Esophagus mucosa (tissue), 1 donor: ENCODE measurements around the gene ARL2BP. TPM values are rescaled to one million over a fixed set of nuclear protein-coding genes. Genes with fewer than 3 reads are reported as not detected.
"Not testable (repeated sequence)": the region's sequence is repeated elsewhere in the genome, so short reads cannot be mapped to it uniquely, and the experiment has no call there.

ENCODE experiments used
- ATAC-seq: fragments of 200-7000 bp; cut with Tn5 transposase; one replicate; pipeline ENCODE4 v1.9.1; 2020
- total RNA-seq: library from RNA; stranded (reverse); gene quantifications from one replicate; pipeline ENCODE4 v1.2.4, GENCODE V29; 2023
- donor health status: DM: yes; HTN: yes; CAD: no.

ARL2BP gene
- 43.4 TPM for total RNA-seq

- peak; percentile 99 for ATAC-seq
Measured at GRCh38 chr16:57244767-57245471, at the start of gene ARL2BP. Gene ARL2BP, plus strand, starts transcription at chr16:57245259. Its CDS starts 109 bp downstream, at chr16:57245368.

- no peak for ATAC-seq
Measured at GRCh38 chr16:57196286-57196685, 48.8 kb upstream of the ARL2BP start.

GRCh38 chr16:57196753-57197152, 48.3 kb upstream of the ARL2BP start:
- no peak for ATAC-seq

- ATAC-seq, result not testable (repeated sequence)
Measured at GRCh38 chr16:57200321-57200720, 44.7 kb upstream of the ARL2BP start.

- not testable (repeated sequence) for ATAC-seq
Measured at GRCh38 chr16:57200926-57201325, 44.1 kb upstream of the ARL2BP start.

- ATAC-seq, result no peak
Measured at GRCh38 chr16:57202095-57202886, 42.8 kb upstream of the ARL2BP start.

GRCh38 chr16:57203451-57203850, 41.6 kb upstream of the ARL2BP start:
- ATAC-seq, result no peak

- no peak for ATAC-seq
Measured at GRCh38 chr16:57204675-57205074, 40.4 kb upstream of the ARL2BP start.

- ATAC-seq, result no peak
Measured at GRCh38 chr16:57208926-57209325, 36.1 kb upstream of the ARL2BP start.

GRCh38 chr16:57209780-57210179, 35.3 kb upstream of the ARL2BP start:
- ATAC-seq, result no peak

- peak; percentile 96 for ATAC-seq
Measured at GRCh38 chr16:57213462-57213861, 31.6 kb upstream of the ARL2BP start.

- no peak for ATAC-seq
Measured at GRCh38 chr16:57216968-57217367, 28.1 kb upstream of the ARL2BP start.

- ATAC-seq, result no peak
Measured at GRCh38 chr16:57223057-57223456, 22.0 kb upstream of the ARL2BP start.

GRCh38 chr16:57224651-57225335, 20.3 kb upstream of the ARL2BP start:
- no peak for ATAC-seq

GRCh38 chr16:57225978-57226377, 19.1 kb upstream of the ARL2BP start:
- ATAC-seq, result no peak

GRCh38 chr16:57226701-57227621, 18.1 kb upstream of the ARL2BP start:
- no peak for ATAC-seq

- no peak for ATAC-seq
Measured at GRCh38 chr16:57229079-57229478, 16.0 kb upstream of the ARL2BP start.

GRCh38 chr16:57231821-57232350, 13.2 kb upstream of the ARL2BP start:
- ATAC-seq, result peak; percentile 43

GRCh38 chr16:57233944-57234706, 10.9 kb upstream of the ARL2BP start:
- ATAC-seq, result no peak

GRCh38 chr16:57234707-57235092, 10.4 kb upstream of the ARL2BP start:
- no peak for ATAC-seq
